ENCODE data around the gene RPS6KC1. TPM values are rescaled to one million over a fixed set of nuclear protein-coding genes. Genes with fewer than 3 reads are reported as not detected.

The RPS6KC1 gene
- total RNA-seq, 1 experiment from 2014 or later, result 16.4 TPM

DNA sequence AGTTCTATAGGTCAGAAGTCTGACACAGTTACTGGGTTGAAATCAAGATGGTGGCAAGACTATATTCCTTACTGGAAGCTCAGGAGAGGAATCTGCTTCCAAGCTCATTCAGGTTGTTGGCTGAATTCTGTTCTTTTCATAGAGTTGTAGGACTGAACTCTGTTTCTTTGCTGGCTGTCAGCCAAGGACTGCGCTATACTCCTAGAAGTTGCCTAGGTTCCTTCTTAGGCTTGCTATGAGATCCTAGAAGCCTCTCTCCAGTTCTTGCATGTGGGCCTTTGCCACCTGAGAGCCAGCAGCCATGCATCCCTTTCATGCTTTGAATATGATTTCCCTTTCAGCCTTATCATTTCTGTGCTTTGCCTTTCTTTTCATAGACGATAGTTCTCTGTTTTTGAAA lies 176.4 kb downstream of the RPS6KC1 start:
- DNase-seq, result no peak
- H3K27me3 ChIP-seq (ENCODE audit: insufficient read depth, low read depth), result no peaks in the 10 kb centered on the region
- H3K27ac ChIP-seq, result no peak overlapping the region
- no peaks in the 10 kb centered on the region for H4K20me1 ChIP-seq (ENCODE audit: insufficient read depth)
- no peaks in the 10 kb centered on the region for H3K9me2 ChIP-seq (ENCODE audit: insufficient read depth)
- H3K4me3 ChIP-seq, result no peak overlapping the region
- intact Hi-C loops (cut with micrococcal nuclease; ENCODE audit: unreplicated experiment), result no loop called here
- no peaks in the 10 kb centered on the region for H3K9me3 ChIP-seq (ENCODE audit: insufficient read depth, low read depth)
- H3K79me2 ChIP-seq (ENCODE audit: low read depth), result no peaks in the 10 kb centered on the region
- TF ChIP-seq EZH2 (IDR thresholded peaks at IDR 0.05; ENCODE audit: low read depth), result no peak
- TF ChIP-seq CTCF (conservative IDR thresholded peaks at IDR 0.05), result no peak
- BruUV-seq (replicated peaks), result no TSS peak
- no peak overlapping the region for H3K4me2 ChIP-seq
- H3K4me1 ChIP-seq (replicated peaks; ENCODE audit: insufficient read depth), result no peaks in the 10 kb centered on the region
- ChIA-PET CTCF (no interaction called here), POLR2A (ENCODE audit: unreplicated experiment) (no interaction called here)
- no peaks in the 10 kb centered on the region for H3K36me3 ChIP-seq (ENCODE audit: low read depth)
- H3F3A ChIP-seq (ENCODE audit: insufficient read depth, low read depth), result no peaks in the 10 kb centered on the region
- H2AFZ ChIP-seq, result no peak overlapping the region

- no peak for TF ChIP-seq CTCF (conservative IDR thresholded peaks at IDR 0.05)
- TF ChIP-seq EZH2 (IDR thresholded peaks at IDR 0.05; ENCODE audit: low read depth), result no peak
- no peaks in the 10 kb centered on the region for H3K9me2 ChIP-seq (ENCODE audit: insufficient read depth)
- no peaks in the 10 kb centered on the region for H3K79me2 ChIP-seq (ENCODE audit: low read depth)
- no peaks in the 10 kb centered on the region for H3K36me3 ChIP-seq (ENCODE audit: low read depth)
- DNase-seq, result no peak
- H3K27ac ChIP-seq, result no peak overlapping the region
- H4K20me1 ChIP-seq (ENCODE audit: insufficient read depth), result no peaks in the 10 kb centered on the region
- no TSS peak for BruUV-seq (replicated peaks)
- CTCF ChIA-PET, result no interaction called here
- H3K4me2 ChIP-seq, result no peak overlapping the region
- intact Hi-C loops (cut with micrococcal nuclease; ENCODE audit: unreplicated experiment), result no loop called here
- no peak overlapping the region for H2AFZ ChIP-seq
- H3K9me3 ChIP-seq (ENCODE audit: insufficient read depth, low read depth), result no peaks in the 10 kb centered on the region
- H3K4me1 ChIP-seq (replicated peaks; ENCODE audit: insufficient read depth), result no peaks in the 10 kb centered on the region
- H3K4me3 ChIP-seq, result no peak overlapping the region
- POLR2A ChIA-PET (ENCODE audit: unreplicated experiment), result no interaction called here
- H3K27me3 ChIP-seq (ENCODE audit: insufficient read depth, low read depth), result no peaks in the 10 kb centered on the region
- H3F3A ChIP-seq (ENCODE audit: insufficient read depth, low read depth), result no peaks in the 10 kb centered on the region
These were observed 180.8 kb downstream of the RPS6KC1 start for GRCh38 chr1:213231795-213232231.

GRCh38 chr1:213242883-213243282 lies 191.8 kb downstream of the RPS6KC1 start:
- intact Hi-C loops (cut with micrococcal nuclease; ENCODE audit: unreplicated experiment), result loop anchor here (5.0 to 10.0 kb wide), 4 partner anchors 121 to 1082 kb away; no protein-coding TSS in a partner anchor
- ChIA-PET CTCF (no interaction called here), POLR2A (ENCODE audit: unreplicated experiment) (no interaction called here)
- Histone ChIP-seq H2AFZ (no peak overlapping the region), H3K4me2 (no peak overlapping the region), H4K20me1 (ENCODE audit: insufficient read depth) (no peaks in the 10 kb centered on the region), H3K79me2 (ENCODE audit: low read depth) (no peaks in the 10 kb centered on the region), H3K27ac (no peak overlapping the region), H3K9me3 (ENCODE audit: insufficient read depth, low read depth) (no peaks in the 10 kb centered on the region), H3K4me3 (no peak overlapping the region), H3K36me3 (ENCODE audit: low read depth) (no peaks in the 10 kb centered on the region; the same call in 1 of the 2 replicates), H3K4me1 (replicated peaks; ENCODE audit: insufficient read depth) (no peaks in the 10 kb centered on the region), H3F3A (ENCODE audit: insufficient read depth, low read depth) (no peaks in the 10 kb centered on the region), H3K9me2 (ENCODE audit: insufficient read depth) (no peaks in the 10 kb centered on the region), H3K27me3 (ENCODE audit: insufficient read depth, low read depth) (no peaks in the 10 kb centered on the region)
- no TSS peak for BruUV-seq (replicated peaks)
- no peak for DNase-seq
- no peak for TF ChIP-seq EZH2 (IDR thresholded peaks at IDR 0.05; ENCODE audit: low read depth)
- no peak for TF ChIP-seq CTCF (conservative IDR thresholded peaks at IDR 0.05)

Data from PC-9 (cell line).